ENCODE results near the gene TRIM38. TPM values are rescaled to one million over a fixed set of nuclear protein-coding genes. Genes with fewer than 3 reads are reported as not detected.

Gene TRIM38
- total and polyA plus RNA-seq, 2 of the 13 experiments (the other 11 are each of a cell fraction or from before 2014, with no cell fraction given): 2.5 to 3.1 TPM

GRCh38 chr6:26029570-26029856 is 66.9 kb downstream of the TRIM38 start:
- H3K36me3 ChIP-seq (replicated peaks in 1 of 2; ENCODE audit: control insufficient read depth in 1 of 2, insufficient read depth in 2 of 2, low read length in 2 of 2): no peaks in the 10 kb centered on the region
- no peak for TF ChIP-seq TFDP2 (CRISPR knock-in tag; IDR thresholded peaks at IDR 0.05)
- no peak for TF ChIP-seq CREM (IDR thresholded peaks at IDR 0.05)
- TF ChIP-seq CREM (CRISPR knock-in tag; IDR thresholded peaks at IDR 0.05): no peak
- TF ChIP-seq THRA (CRISPR knock-in tag; IDR thresholded peaks at IDR 0.05; ENCODE audit: borderline replicate concordance): no peak
- TF ChIP-seq, protein P1, sequence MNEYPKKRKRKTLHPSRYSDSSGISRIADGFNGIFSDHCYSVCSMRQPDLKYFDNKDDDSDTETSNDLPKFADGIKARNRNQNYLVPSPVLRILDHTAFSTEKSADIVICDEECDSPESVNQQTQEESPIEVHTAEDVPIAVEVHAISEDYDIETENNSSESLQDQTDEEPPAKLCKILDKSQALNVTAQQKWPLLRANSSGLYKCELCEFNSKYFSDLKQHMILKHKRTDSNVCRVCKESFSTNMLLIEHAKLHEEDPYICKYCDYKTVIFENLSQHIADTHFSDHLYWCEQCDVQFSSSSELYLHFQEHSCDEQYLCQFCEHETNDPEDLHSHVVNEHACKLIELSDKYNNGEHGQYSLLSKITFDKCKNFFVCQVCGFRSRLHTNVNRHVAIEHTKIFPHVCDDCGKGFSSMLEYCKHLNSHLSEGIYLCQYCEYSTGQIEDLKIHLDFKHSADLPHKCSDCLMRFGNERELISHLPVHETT (CRISPR knock-in tag; conservative IDR thresholded peaks at IDR 0.05): no peak
- TF ChIP-seq ZSCAN31 (CRISPR knock-in tag; IDR thresholded peaks at IDR 0.05; ENCODE audit: low read depth): no peak
- TF ChIP-seq ZIK1 (CRISPR knock-in tag; IDR thresholded peaks at IDR 0.05; ENCODE audit: borderline replicate concordance, low read depth): no peak
- no peak for TF ChIP-seq MIXL1 (CRISPR knock-in tag; IDR thresholded peaks at IDR 0.05)
- no peak for TF ChIP-seq ZFP82 (CRISPR knock-in tag; IDR thresholded peaks at IDR 0.05; ENCODE audit: borderline replicate concordance)
- no peak for TF ChIP-seq GATAD1 (CRISPR knock-in tag; IDR thresholded peaks at IDR 0.05)
- no peak for TF ChIP-seq REPIN1 (CRISPR knock-in tag; IDR thresholded peaks at IDR 0.05; ENCODE audit: borderline replicate concordance, low read depth)
- TF ChIP-seq ZFY (CRISPR knock-in tag; IDR thresholded peaks at IDR 0.05): no peak
- TF ChIP-seq TERF1 (CRISPR knock-in tag; IDR thresholded peaks at IDR 0.05): no peak
- TF ChIP-seq ZSCAN9 (CRISPR knock-in tag; IDR thresholded peaks at IDR 0.05; ENCODE audit: borderline replicate concordance): no peak
- TF ChIP-seq HDAC2 (CRISPR knock-in tag; IDR thresholded peaks at IDR 0.05): no peak
- no peak for TF ChIP-seq MZF1 (CRISPR knock-in tag; IDR thresholded peaks at IDR 0.05; ENCODE audit: borderline replicate concordance)
- no peak for TF ChIP-seq YY1 (IDR thresholded peaks at IDR 0.05; ENCODE audit: insufficient read depth, insufficient replicate concordance, low read depth, low read length)
- TF ChIP-seq LBX2 (CRISPR knock-in tag; IDR thresholded peaks at IDR 0.05; ENCODE audit: borderline replicate concordance): no peak
- TF ChIP-seq ZNF839 (CRISPR knock-in tag; IDR thresholded peaks at IDR 0.05; ENCODE audit: borderline replicate concordance): no peak
- no peak for TF ChIP-seq FOXO1 (CRISPR knock-in tag; IDR thresholded peaks at IDR 0.05)
- H3K4me2 ChIP-seq (ENCODE audit: low read depth, low read length): no peak overlapping the region
- FAIRE-seq: no peak
- ChIA-PET POLR2A (interaction anchor here (4.2 to 12.3 kb wide), 3 partner anchors 15 to 94 kb away, joined by 24 to 322 read pairs (median 84); a partner anchor contains a TSS), CTCF (ENCODE audit: low intra/inter-chr PET ratio, low total read pairs) (no interaction called here)
- peak overlapping the region; percentile 93 for H3K27ac ChIP-seq (ENCODE audit: extremely low read length, insufficient read depth, low read length)
- H3K9ac ChIP-seq (ENCODE audit: insufficient read depth, low read depth, low read length): no peak overlapping the region
- intact Hi-C loops (cut with micrococcal nuclease; ENCODE audit: unreplicated experiment) (loop anchor here (10.0 kb wide), 1 partner anchor 505 kb away; the partner anchor contains the start of gene HMGN4), in situ Hi-C loops (cut with HindIII; ENCODE audit: extremely low pct_ligation_motif_present, low pct_unique_long_range_greater_than_20kb) (no loop called here)
- H3K4me1 ChIP-seq (ENCODE audit: insufficient read depth, low read length): peaks cover 53% of the 10 kb centered on the region
- no TSS peak for BruUV-seq (replicated peaks)
- H3K9me3 ChIP-seq (ENCODE audit: low read length): no peaks in the 10 kb centered on the region
- ATAC-seq: no peak
- no peaks in the 10 kb centered on the region for H3K79me2 ChIP-seq (ENCODE audit: insufficient read depth, low read length)
- no peak overlapping the region for H2AFZ ChIP-seq (ENCODE audit: low read length)
- no peak overlapping the region for H3K4me3 ChIP-seq (replicated peaks in 1 of 3; ENCODE audit: insufficient read depth in 1 of 3, low read depth in 2 of 3, low read length in 3 of 3)
- no peaks in the 10 kb centered on the region; a peak in 1 of 5 replicates for H3K27me3 ChIP-seq (ENCODE audit: control insufficient read depth in 1 of 2, insufficient read depth in 2 of 2, low read length in 2 of 2)
- no peaks in the 10 kb centered on the region for H4K20me1 ChIP-seq (ENCODE audit: insufficient read depth, low read length)
- DNase-seq (ENCODE audit: low spot score): no peak
